Head of caudate nucleus (tissue), 42 donors: ENCODE measurements around the gene PPL.
"Not testable (repeated sequence)": the region's sequence is repeated elsewhere in the genome, so short reads cannot be mapped to it uniquely, and the experiment has no call there.

Source experiments
- DNase-seq, 42 donors: peaks; one replicate each; pipeline versions ENCODE4 v3.0.0 to v3.0.0-alpha.2; 2020 to 2021; ENCODE audit warnings: mixed read lengths in 7 of 42
- intact Hi-C: fragments of 100-400 bp; cut with DNase I; formaldehyde crosslinking; loops from one replicate; pipeline ENCODE4 v1.15.0; 2022

PPL gene

GRCh38 chr16:4937782-4938682, 1.1 kb upstream of the PPL start:
- intact Hi-C loops = no loop called here
- no peak for DNase-seq

DNA sequence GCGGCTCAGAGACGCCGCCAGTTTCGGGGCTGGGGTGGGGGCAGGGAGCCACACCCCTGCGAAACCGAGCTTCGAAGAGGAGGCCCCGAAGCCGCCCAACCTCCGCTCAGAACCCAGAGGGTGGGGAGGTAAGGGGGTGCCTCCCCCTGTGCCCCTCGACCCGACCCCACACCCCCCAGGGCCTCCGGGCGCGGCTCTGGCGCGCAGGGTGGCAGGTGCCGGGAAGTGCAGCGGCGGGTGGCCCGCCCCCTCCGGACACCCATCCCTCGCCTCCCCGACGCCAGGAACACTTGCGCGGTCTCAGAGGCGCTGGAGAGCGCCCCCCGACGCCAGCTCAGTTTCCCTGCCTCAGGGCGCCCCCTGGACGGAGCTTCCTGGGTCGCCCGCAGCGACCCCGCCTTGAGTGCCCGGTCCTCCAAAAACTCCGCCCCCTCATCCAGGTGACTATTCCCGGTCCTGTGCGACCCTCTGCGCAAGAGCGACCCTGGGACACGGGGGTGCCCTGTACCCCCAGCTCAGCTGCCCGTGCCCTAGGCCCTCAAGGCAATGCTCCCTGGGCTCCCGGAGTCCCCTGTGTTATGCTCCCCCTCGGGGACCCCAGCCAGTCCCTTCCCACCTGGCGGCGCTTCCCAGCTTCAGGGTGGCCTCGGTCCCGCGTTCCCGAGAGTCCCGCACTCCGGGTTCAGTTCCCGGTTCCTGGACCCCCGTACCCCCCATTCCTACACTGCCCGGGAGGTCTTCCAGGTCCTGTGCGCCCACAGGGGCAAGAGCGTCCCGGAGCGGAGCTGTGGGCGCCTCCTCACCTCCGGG, 562 bp downstream of the PPL start:
- no peak for DNase-seq
- intact Hi-C loops = no loop called here

- intact Hi-C loops = no loop called here
- no peak for DNase-seq
Observed at GRCh38 chr16:4935241-4935855, 1.6 kb downstream of the PPL start.

DNA sequence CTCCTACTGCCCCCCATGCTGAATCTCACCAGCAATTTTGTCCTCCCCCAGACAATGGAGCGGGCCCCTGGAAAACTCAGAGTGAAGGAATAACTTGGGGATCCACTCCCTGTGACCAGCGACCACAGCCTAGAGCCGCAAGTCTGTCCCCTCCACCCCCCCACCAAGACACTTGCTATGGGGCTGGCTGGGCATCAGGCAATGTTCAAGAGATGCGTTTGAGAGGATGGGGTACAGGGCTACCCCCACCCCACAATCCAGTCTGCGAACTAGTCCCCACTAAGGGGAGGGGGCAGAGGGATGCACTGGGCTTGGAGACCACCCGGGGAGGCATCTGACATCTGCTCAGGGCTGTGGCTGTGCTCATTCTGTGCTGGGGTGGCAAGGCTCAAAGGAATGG, 2.4 kb downstream of the PPL start:
- intact Hi-C loops = no loop called here
- no peak for DNase-seq

GRCh38 chr16:4933871-4934395, 3.0 kb downstream of the PPL start:
- intact Hi-C loops = no loop called here
- no peak for DNase-seq

- intact Hi-C loops = no loop called here
Observed at GRCh38 chr16:4933433-4933832, 3.5 kb downstream of the PPL start.

DNA sequence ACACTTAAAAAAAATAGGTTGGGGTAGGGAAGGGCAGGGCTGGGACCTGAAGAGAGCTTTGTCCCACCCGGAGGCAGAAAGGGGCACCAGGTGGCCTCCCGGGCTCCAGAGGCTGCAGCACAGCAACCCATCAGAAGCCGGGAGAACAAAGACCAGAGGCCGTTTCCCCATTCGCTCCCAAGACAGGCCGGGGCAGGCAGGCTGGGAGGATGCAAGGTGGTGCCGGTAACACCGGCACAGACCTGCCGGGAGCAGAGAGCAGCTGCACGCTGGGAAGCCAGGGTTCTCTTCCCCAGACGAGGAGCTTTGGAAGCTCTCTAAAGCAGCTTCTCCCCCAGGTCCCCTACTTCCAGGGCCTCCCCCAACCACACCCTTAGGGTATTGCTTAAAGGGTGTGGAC, 5.6 kb downstream of the PPL start:
- no peak for DNase-seq
- intact Hi-C loops = no loop called here

More at GRCh38 chr16:4933433-4933832, 3.5 kb downstream of the PPL start:
- DNase-seq = no peak

DNA sequence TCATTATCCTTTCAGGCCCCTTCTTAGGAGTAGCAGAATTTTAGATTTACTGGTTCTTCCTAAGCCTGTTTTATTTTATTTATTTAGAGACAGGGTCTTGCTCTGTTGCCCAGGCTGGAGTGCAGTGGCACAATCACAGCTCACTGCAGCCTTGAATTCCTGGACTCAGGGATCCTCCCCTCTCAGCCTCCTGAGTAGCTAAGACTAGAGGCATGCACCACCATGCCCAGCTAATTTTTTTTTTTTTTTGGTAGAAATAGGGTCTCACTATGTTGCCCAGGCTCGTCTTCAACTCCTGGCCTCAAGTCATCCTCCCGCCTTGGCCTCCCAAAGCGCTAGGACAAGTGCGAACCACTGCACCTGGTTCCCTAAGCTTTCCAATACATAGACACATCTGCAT, 7.3 kb downstream of the PPL start:
- intact Hi-C loops, DNase-seq: not testable (repeated sequence)

GRCh38 chr16:4928227-4928626, 8.7 kb downstream of the PPL start:
- DNase-seq = no peak
- intact Hi-C loops = no loop called here

- intact Hi-C loops = no loop called here
- DNase-seq = no peak
Observed at GRCh38 chr16:4927661-4928060, 9.3 kb downstream of the PPL start.

DNA sequence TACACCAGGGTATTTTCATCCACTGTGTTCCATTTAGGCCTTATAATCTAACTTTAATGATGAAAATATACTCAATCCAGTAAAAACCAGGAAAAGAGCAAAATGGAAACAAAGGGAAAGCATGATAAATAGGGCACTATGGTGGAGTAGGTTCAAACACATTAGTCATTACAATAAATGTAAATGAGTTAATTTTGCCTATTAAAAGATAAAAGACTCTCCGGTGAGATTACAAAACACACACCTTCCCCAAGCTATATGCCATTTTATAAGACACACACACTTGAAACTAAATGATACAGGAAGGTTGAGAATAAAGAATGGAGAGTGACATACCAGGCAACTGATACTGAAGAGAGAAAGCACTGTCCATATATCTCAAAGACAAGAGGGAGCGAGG, 10.0 kb downstream of the PPL start:
- intact Hi-C loops = no loop called here
- no peak for DNase-seq

DNA sequence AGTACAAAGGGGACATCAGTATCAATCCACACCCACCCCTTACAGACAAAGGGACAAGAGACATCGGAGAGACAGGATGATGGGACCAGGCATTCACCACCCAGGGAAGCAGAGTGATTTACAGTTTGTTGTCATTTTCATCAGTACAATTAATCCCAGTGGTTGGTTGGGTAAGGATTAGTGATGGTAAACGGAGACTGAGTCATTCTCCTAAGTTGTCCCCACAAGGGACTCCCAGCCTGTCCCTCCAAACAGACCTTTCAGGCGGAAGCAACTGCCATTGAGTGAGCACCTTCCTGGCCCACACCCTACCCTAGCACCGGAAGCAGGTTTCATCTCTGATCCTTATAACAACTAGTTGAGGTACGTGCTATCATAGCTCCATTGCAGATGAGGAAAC, 11.2 kb downstream of the PPL start:
- intact Hi-C loops = no loop called here
- DNase-seq = no peak

DNA sequence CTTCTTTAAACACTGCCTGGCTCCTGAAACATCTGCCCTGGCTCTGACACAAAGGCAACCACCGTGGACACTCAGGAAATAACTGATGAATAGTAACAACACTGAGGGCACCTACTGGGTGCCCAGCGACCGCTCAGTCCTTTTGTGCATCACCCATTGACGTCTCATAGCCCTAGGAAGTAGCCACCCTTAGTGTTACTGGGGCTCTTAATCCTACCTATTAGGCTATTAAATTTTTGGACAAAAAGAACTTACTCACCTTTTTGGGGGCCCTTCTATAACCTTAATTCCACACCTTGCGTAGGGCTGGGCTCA, 11.7 kb downstream of the PPL start:
- no peak for DNase-seq
- intact Hi-C loops = no loop called here

DNA sequence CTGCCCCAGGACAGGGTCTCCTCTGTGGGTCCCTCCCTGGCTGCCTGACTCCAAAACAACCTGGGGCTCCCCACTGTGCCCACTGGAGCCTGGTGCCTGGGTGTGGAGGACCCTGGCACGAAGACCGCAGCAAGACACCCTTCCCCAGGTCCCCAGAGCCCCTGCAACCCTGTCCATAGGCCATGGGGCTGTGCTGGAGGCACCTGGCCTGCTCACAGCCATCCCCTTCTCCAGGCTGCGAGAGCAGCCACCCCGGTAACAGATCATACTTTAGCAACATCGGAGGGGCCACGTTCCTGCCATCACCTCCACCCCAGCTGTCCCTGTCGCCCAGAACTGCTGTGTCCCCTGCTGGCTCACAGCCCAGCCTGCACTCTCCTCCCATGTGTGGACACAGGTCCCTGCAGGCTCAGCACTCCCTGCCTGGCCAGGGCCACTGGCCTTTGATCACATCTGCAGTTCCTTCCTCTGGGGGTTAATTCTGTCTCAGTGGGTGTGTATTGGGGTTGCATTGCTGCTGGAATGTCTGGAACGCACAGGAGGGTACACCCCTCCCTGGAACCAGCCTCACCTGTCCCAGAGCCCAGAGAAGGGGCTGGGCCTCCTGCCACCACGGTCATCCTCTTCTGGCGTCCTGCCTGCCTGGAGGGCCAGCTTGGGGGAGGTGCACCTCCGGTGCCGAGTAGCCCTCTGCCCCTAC, 12.2 kb downstream of the PPL start:
- intact Hi-C loops = no loop called here
- DNase-seq = no peak

GRCh38 chr16:4923853-4924252, 13.1 kb downstream of the PPL start:
- intact Hi-C loops = no loop called here
- no peak for DNase-seq

- DNase-seq = no peak
- intact Hi-C loops = no loop called here
Observed at GRCh38 chr16:4922721-4923342, 14.1 kb downstream of the PPL start.

- intact Hi-C loops = no loop called here
- DNase-seq = no peak
Observed at GRCh38 chr16:4920826-4921225, 16.1 kb downstream of the PPL start.

- intact Hi-C loops = no loop called here
- no peak for DNase-seq
Observed at GRCh38 chr16:4918781-4919251, 18.1 kb downstream of the PPL start.

- intact Hi-C loops = no loop called here
Observed at GRCh38 chr16:4917117-4917516, 19.8 kb downstream of the PPL start.

More at GRCh38 chr16:4917117-4917516, 19.8 kb downstream of the PPL start:
- DNase-seq = no peak
